T-helper 17 cell (primary cell): ENCODE measurements around the gene ATP2A2. TPM values are rescaled to one million over a fixed set of nuclear protein-coding genes. Genes with fewer than 3 reads are reported as not detected.
"Not testable (repeated sequence)": the region's sequence is repeated elsewhere in the genome, so short reads cannot be mapped to it uniquely, and the experiment has no call there.

ENCODE experiments used
- ATAC-seq: fragments of 150-1000 bp; cut with Tn5 transposase; 2 replicates; pipeline ENCODE4 v1.10.0; 2021; ENCODE audit warnings: mild to moderate bottlenecking, moderate library complexity
- DNase-seq, 3 donors: peaks; one replicate each; pipeline versions ENCODE4 v3.0.0 to v3.0.0-alpha.2; 2020 to 2021
- H3K9me3 ChIP-seq: one replicate; pipeline ENCODE4 v1.7.0; 2013; ENCODE audit warnings: low read length, mild to moderate bottlenecking; ENCODE audit not compliant: control insufficient read depth, poor library complexity, severe bottlenecking
- H3K27ac Mint-ChIP-seq: one replicate; pipeline ENCODE4 v1.8.0; 2022; ENCODE audit warnings: mild to moderate bottlenecking, moderate library complexity, mixed read lengths
- H3K27me3 Mint-ChIP-seq: one replicate; pipeline ENCODE4 v1.8.0; 2022; ENCODE audit warnings: mixed read lengths
- H3K36me3 Mint-ChIP-seq: one replicate; pipeline ENCODE4 v1.8.0; 2022; ENCODE audit warnings: low read depth, mixed read lengths
- H3K4me1 Mint-ChIP-seq: one replicate; pipeline ENCODE4 v1.8.0; 2022; ENCODE audit warnings: mild to moderate bottlenecking, mixed read lengths
- H3K4me3 Mint-ChIP-seq: one replicate; pipeline ENCODE4 v1.8.0; 2022; ENCODE audit warnings: mild to moderate bottlenecking, moderate library complexity, mixed read lengths
- total RNA-seq, 4 donors: library from RNA in 2 of 4; stranded (reverse) in 2 of 4; gene quantifications; one replicate each; pipeline ENCODE4 v1.2.3 and lab custom pipeline; 2022 to 2026

The ATP2A2 gene
- total RNA-seq, 2 donors from 2014 or later = 109 to 116 TPM

- no peak for DNase-seq
- no peak overlapping the region for H3K4me3 Mint-ChIP-seq
- no peak for ATAC-seq
- H3K9me3 ChIP-seq = no peaks in the 10 kb centered on the region
- H3K27ac Mint-ChIP-seq = no peak overlapping the region
- H3K36me3 Mint-ChIP-seq = peaks cover 13% of the 10 kb centered on the region
- no peaks in the 10 kb centered on the region for H3K27me3 Mint-ChIP-seq
- peaks cover 12% of the 10 kb centered on the region for H3K4me1 Mint-ChIP-seq
These were observed 49.1 kb downstream of the ATP2A2 start for GRCh38 chr12:110330124-110330523.

DNA sequence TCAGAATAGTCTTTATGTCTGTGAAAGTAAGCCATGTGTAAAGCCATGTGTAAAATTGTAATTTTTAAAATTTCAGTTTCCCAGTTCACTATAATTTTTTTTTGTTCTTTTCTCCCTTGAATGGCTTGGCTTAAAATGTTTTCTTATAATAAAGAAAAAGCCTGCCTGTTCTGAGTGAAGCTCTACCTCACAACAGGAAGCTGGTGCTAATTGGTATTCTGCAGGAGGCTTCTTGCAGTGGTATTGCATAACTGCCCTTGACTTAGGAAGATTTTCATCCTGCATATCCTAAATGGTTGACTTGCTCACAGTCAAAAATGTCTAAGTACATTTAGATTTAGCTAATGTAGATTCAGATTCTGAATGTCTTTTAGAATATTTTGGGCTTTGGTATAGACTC, 49.5 kb downstream of the ATP2A2 start:
- H3K27ac Mint-ChIP-seq = no peak overlapping the region
- H3K27me3 Mint-ChIP-seq = no peaks in the 10 kb centered on the region
- peaks cover 12% of the 10 kb centered on the region for H3K4me1 Mint-ChIP-seq
- DNase-seq (no peak), ATAC-seq (no peak)
- H3K9me3 ChIP-seq = no peaks in the 10 kb centered on the region
- no peak overlapping the region for H3K4me3 Mint-ChIP-seq
- peaks cover 13% of the 10 kb centered on the region for H3K36me3 Mint-ChIP-seq

GRCh38 chr12:110333201-110333600, 52.2 kb downstream of the ATP2A2 start:
- Mint-ChIP-seq H3K36me3 (peaks cover 11% of the 10 kb centered on the region), H3K27me3 (no peaks in the 10 kb centered on the region), H3K27ac (no peak overlapping the region), H3K4me1 (peaks cover 9% of the 10 kb centered on the region), H3K4me3 (no peak overlapping the region)
- no peak for ATAC-seq
- no peaks in the 10 kb centered on the region for H3K9me3 ChIP-seq
- DNase-seq = no peak

DNA sequence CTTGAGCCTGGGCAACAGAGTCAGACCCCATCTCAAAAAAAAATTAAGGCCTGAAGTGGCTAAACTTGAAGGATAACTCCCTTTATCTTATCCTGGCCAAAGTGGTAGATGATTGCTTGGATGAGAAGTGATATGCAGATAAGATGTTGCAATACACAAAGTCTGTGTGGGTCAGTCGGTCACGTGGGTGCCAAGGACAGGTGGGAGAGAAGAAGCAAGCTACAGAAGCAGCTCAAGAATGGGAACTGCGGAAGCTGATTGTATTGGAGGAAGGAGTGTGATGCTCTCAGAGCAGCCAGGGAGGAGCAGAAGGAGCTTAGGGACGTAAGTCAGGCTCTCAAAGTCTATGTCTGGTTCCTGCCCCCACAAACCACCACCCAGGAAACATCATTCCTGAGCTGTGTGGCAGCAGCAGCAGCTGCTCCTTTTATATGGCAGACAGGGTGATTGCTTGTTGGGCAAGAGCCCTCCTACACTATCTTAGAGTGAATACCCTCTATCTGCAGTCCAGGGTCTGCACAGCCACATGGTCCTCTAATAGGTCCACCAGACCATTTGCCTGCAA, 54.5 kb downstream of the ATP2A2 start:
- Mint-ChIP-seq H3K4me3 (no peak overlapping the region), H3K4me1 (peaks cover 14% of the 10 kb centered on the region), H3K27ac (peak overlapping the region; percentile 65)

GRCh38 chr12:110337912-110338710, 57.1 kb downstream of the ATP2A2 start:
- H3K4me3 Mint-ChIP-seq = no peak overlapping the region
- H3K27ac Mint-ChIP-seq = peak overlapping the region; percentile 2
- ATAC-seq (no peak), DNase-seq (no peak)
- H3K27me3 Mint-ChIP-seq = no peaks in the 10 kb centered on the region
- H3K36me3 Mint-ChIP-seq = peaks cover 17% of the 10 kb centered on the region
- H3K9me3 ChIP-seq = no peaks in the 10 kb centered on the region
- H3K4me1 Mint-ChIP-seq = peaks cover 14% of the 10 kb centered on the region

More for the DNA sequence above, 54.5 kb downstream of the ATP2A2 start:
- ATAC-seq = no peak
- no peaks in the 10 kb centered on the region for H3K9me3 ChIP-seq
- Mint-ChIP-seq H3K36me3 (peaks cover 17% of the 10 kb centered on the region), H3K27me3 (no peaks in the 10 kb centered on the region)
- DNase-seq = no peak

GRCh38 chr12:110338754-110339153, 57.7 kb downstream of the ATP2A2 start:
- Mint-ChIP-seq H3K36me3 (peaks cover 17% of the 10 kb centered on the region), H3K27me3 (no peaks in the 10 kb centered on the region), H3K27ac (peak overlapping the region; percentile 2), H3K4me3 (no peak overlapping the region), H3K4me1 (peaks cover 14% of the 10 kb centered on the region)
- no peak for ATAC-seq
- DNase-seq = no peak
- H3K9me3 ChIP-seq = no peaks in the 10 kb centered on the region

DNA sequence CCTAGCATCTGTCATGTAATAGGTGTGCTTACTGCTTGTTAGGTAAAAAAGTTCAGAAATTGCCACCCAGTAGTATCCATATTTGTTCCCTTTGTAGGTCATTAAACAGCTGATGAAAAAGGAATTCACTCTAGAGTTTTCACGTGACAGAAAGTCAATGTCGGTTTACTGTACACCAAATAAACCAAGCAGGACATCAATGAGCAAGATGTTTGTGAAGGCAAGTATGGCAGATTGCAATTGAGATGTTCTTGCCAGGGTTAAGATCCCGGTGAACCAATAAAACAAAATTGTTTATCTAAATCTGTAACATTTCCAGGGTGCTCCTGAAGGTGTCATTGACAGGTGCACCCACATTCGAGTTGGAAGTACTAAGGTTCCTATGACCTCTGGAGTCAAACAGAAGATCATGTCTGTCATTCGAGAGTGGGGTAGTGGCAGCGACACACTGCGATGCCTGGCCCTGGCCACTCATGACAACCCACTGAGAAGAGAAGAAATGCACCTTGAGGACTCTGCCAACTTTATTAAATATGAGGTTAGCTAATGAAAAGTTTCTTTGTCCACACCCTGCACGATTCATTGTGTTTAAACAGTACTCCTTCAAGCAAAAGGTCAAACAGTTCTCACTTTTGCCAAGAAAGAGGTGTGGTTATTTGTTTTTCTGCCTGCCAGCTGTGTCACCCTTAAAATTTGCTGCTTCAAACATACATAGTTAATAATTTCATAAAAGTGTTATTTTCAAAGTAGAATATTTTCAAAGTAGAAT, 58.3 kb downstream of the ATP2A2 start:
- no peaks in the 10 kb centered on the region for H3K9me3 ChIP-seq
- H3K4me1 Mint-ChIP-seq = peaks cover 10% of the 10 kb centered on the region
- no peak for ATAC-seq
- DNase-seq = no peak
- H3K27me3 Mint-ChIP-seq = no peaks in the 10 kb centered on the region
- H3K27ac Mint-ChIP-seq = no peak overlapping the region
- no peak overlapping the region for H3K4me3 Mint-ChIP-seq
- H3K36me3 Mint-ChIP-seq = peaks cover 16% of the 10 kb centered on the region

GRCh38 chr12:110340261-110340660, 59.2 kb downstream of the ATP2A2 start:
- not testable (repeated sequence) for H3K4me1 Mint-ChIP-seq, H3K27ac Mint-ChIP-seq, DNase-seq, H3K9me3 ChIP-seq, H3K4me3 Mint-ChIP-seq, H3K27me3 Mint-ChIP-seq, ATAC-seq
- peaks cover 16% of the 10 kb centered on the region for H3K36me3 Mint-ChIP-seq

DNA sequence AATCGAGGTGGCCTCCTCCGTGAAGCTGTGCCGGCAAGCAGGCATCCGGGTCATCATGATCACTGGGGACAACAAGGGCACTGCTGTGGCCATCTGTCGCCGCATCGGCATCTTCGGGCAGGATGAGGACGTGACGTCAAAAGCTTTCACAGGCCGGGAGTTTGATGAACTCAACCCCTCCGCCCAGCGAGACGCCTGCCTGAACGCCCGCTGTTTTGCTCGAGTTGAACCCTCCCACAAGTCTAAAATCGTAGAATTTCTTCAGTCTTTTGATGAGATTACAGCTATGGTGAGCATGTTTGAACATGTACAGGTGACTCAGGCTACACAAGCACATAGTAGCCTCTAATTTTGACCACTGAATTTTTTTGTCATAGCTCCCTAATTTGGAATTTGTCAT, 59.7 kb downstream of the ATP2A2 start:
- Mint-ChIP-seq H3K36me3 (peaks cover 16% of the 10 kb centered on the region), H3K4me1 (peaks cover 9% of the 10 kb centered on the region), H3K27me3 (no peaks in the 10 kb centered on the region), H3K27ac (no peak overlapping the region), H3K4me3 (no peak overlapping the region)
- DNase-seq = no peak
- H3K9me3 ChIP-seq = no peaks in the 10 kb centered on the region
- ATAC-seq = no peak

- H3K9me3 ChIP-seq = no peaks in the 10 kb centered on the region
- Mint-ChIP-seq H3K27me3 (no peaks in the 10 kb centered on the region), H3K4me3 (no peak overlapping the region), H3K36me3 (peaks cover 18% of the 10 kb centered on the region), H3K4me1 (peaks cover 11% of the 10 kb centered on the region), H3K27ac (peak overlapping the region; percentile 6)
- ATAC-seq (no peak), DNase-seq (no peak)
These were observed 61.1 kb downstream of the ATP2A2 start for GRCh38 chr12:110342157-110342556.

GRCh38 chr12:110343114-110343513, 62.1 kb downstream of the ATP2A2 start:
- H3K9me3 ChIP-seq = no peaks in the 10 kb centered on the region
- Mint-ChIP-seq H3K27me3 (no peaks in the 10 kb centered on the region), H3K4me1 (peaks cover 12% of the 10 kb centered on the region), H3K4me3 (no peak overlapping the region), H3K36me3 (peaks cover 19% of the 10 kb centered on the region), H3K27ac (peak overlapping the region; percentile 29)
- DNase-seq = no peak
- ATAC-seq = no peak

GRCh38 chr12:110343736-110344555, 62.9 kb downstream of the ATP2A2 start:
- no peak overlapping the region for H3K4me3 Mint-ChIP-seq
- H3K9me3 ChIP-seq = no peaks in the 10 kb centered on the region
- no peak for DNase-seq
- H3K27me3 Mint-ChIP-seq = no peaks in the 10 kb centered on the region
- H3K27ac Mint-ChIP-seq = no peak overlapping the region
- H3K4me1 Mint-ChIP-seq = peaks cover 7% of the 10 kb centered on the region
- peaks cover 12% of the 10 kb centered on the region for H3K36me3 Mint-ChIP-seq
- ATAC-seq = no peak

GRCh38 chr12:110344657-110345056, 63.6 kb downstream of the ATP2A2 start:
- DNase-seq (no peak), ATAC-seq (no peak)
- H3K4me3 Mint-ChIP-seq = no peak overlapping the region
- H3K9me3 ChIP-seq = no peaks in the 10 kb centered on the region
- peak overlapping the region; percentile 27 for H3K27ac Mint-ChIP-seq
- peaks cover 11% of the 10 kb centered on the region for H3K4me1 Mint-ChIP-seq
- no peaks in the 10 kb centered on the region for H3K27me3 Mint-ChIP-seq
- peaks cover 13% of the 10 kb centered on the region for H3K36me3 Mint-ChIP-seq
